Renal pelvis (tissue), 4 donors: ENCODE data around the gene OSM. TPM values are rescaled to one million over a fixed set of nuclear protein-coding genes. Genes with fewer than 3 reads are reported as not detected.

Experiments used
- DNase-seq: peaks from one replicate; pipeline ENCODE4 v3.0.0-alpha.2; 2013
- polyA plus RNA-seq, 3 donors: library from polyadenylated mRNA; unstranded; fragments of 120-200 nt; gene quantifications; one replicate each; pipeline ENCODE4 v1.2.1, GENCODE V29; 2013; ENCODE audit not compliant: insufficient read length in 3 of 3

Gene OSM
- polyA plus RNA-seq, 3 donors, result 0.04 TPM; not detected in 2

- no peak for DNase-seq
Measured at GRCh38 chr22:30286331-30286730, 19.7 kb upstream of the OSM start.

- no peak for DNase-seq
Measured at GRCh38 chr22:30285846-30286200, 19.2 kb upstream of the OSM start.

GRCh38 chr22:30285176-30285845 lies 18.7 kb upstream of the OSM start:
- DNase-seq, result no peak

DNA sequence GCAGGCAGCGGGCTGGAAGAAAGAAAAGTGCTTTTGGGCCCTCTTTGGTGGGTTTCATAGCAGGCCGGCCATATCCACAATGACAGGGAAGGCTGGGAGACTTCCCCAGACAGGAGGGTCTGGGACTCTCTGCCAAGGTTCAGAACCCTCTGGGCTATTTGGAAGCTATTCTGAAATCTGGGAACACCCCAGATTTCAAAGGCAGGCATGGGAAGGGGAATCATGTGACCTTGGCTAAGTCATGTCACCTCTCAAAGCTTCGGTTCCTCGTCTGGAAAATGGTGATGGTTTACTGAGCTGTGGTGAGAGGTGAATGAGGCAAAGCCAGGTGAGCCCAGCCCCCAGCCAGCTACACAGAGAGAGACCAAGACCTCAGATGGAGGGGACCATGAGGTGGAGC lies 18.0 kb upstream of the OSM start:
- no peak for DNase-seq

DNA sequence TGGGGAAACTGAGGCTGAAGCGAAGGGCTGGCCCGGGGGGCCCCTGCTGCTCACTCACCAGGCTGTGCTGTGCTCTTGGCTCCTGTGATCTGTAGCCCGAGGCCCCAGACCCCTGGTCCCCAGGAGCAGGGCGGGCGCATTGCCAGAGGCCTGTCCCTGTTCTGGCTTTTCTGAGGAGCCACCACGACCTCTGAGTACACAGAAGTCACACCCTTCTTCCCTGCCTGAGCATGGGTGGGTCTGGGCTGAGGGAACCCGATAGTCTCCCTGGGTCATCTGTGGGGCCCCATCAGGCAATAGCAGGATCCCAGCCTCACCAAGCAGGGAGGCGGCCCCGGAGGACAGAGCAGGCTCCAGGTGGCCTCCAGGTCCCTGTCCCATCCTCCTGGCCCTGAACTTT lies 17.5 kb upstream of the OSM start:
- no peak for DNase-seq

- no peak for DNase-seq
Measured at GRCh38 chr22:30283342-30283741, 16.7 kb upstream of the OSM start.

DNA sequence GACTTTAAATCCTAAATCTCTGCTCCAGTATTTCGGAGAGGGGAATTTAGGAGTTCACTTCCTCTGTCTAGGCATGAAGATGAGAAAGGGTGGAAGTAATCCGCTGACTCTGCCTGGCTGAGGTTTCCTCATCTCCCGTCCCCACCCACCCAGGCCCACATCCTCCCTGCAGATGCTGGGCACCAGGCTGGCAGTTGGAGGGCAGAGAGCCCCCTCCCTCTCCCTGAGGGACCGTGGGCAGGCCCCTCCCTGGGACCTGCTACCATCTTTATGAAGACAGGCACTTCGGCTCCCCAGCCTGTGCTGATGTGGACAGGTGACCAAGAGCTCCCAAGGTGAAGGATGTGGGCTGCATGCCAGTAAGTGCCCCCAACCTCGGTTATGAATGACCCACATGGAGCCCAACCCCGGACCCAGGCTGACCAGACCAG lies 16.0 kb upstream of the OSM start:
- DNase-seq, result no peak

DNA sequence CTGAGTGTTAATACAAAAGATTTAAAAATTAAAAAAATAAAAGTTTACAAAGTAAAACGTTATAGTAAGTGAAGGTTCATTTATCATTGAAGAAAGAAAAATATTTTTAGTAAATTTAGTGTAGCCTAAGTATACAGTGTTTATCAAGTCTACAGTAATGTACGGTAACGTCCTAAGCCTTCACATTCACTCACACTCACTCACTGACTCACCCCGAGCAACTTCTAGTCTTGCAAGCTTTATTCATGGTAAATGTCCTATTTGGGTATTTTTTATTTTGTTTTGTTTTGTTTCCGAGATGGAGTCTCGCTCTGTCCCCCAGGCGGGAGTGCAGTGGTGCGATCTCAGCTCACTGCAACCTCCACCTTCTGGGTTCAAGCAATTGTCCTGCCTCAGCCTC lies 13.9 kb upstream of the OSM start:
- no peak for DNase-seq

DNA sequence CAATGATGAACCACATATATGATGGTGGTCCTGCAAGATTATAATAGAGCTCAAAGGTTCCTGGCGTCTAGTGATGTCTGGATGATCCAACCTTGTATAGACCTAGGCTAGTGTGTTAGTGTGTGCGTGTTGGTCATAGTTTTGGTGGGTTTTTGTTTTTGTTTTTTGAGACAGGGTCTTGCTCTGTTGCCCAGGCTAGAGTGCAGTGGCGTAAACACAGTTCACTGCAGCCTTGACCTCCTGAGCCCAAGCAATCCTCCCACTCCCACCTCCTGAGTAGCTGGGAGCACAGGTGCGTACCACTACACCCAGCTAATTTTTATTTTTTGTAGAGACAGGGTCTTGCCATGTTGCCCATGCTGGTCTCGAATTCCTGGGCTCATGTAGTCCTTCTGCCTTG lies 13.3 kb upstream of the OSM start:
- DNase-seq, result no peak

DNA sequence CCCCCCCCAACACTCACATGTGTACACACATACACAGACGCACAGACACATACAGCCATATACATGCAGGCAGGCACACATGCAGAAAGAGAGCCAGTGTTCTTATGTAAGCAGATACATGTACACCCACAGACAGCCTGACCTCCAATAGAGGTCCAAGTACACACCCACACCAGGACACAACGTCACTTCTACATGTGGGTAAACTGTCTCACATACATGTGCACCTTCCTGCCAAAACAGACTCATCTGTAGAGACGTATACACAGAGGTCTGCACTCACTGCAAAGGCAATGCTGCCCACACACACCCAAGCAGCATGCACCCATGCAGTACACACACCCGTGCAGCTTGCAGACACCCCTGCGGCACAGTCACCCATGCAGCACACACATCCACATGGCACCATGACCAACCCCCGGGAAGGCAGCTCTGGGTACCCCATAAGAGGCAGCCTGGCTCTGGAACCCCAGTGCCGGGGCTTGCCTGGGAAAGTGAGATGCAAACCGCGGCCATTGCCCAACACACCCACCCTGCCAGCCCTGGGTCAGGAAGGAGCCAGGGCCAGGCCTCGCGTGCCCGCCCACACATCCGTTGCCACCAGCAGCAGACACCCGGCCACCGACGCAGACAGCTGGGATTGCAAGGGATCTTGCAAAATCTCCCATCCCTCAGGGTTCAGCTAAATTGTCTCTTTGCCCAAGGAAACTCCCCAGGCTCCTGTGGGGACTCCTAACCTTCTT lies 12.6 kb upstream of the OSM start:
- no peak for DNase-seq

GRCh38 chr22:30277547-30278344 lies 11.1 kb upstream of the OSM start:
- no peak for DNase-seq

DNA sequence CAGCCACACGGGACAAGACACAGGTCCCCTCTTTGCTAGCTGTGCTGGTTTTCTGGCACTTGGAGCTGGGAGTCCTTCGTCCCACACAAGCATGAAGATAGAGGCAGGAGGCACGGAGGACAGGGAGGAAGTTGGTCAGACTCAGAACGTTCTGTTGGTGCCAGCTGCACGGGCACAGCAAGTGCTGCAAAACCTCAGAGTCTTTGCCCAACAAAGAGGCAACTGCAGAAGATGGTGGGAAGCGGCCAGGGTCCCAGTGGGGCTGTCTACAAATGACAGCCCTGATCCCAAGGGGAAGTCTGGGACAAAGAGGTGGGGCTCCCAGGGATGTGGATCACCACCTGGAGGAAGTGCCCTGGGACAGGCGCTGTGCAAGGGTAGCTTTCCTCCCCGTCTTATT lies 9.4 kb upstream of the OSM start:
- no peak for DNase-seq

DNA sequence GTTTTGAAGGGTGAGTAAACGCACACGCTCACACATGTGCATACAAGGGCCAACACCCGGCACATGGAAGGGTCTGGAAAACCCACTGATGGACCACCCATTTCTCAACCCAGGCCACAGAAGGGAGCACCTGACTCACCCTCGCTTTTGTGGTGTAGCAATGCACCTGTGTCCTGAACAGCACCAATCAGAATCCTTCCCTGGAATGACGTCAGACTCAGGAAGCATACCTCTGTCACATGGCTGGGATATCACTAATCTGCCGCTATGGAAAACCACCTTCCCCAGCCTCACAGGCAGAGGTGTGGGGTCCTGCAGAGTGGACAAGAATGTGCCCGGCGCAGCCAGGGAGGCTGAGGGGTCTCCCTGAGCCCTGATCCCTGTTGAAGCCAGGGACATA lies 9.0 kb upstream of the OSM start:
- DNase-seq, result no peak

DNA sequence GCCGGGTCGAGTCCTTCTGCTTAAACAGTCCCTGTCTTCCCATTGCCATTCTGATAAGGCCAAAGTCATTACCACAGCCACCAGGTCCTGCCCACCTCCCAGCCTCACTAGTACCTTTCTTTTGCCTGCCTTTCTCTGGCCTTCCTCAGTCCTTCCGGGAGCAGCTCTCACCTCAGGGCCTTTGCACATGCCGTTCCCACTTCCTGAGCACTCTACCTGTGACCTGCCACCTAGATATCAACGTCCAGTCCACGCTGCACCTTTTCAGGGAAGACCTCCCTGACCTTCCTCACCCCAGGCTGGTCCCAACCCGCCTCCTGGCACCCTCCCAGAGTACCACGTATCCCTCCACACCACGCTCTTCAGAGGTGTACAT lies 7.8 kb upstream of the OSM start:
- no peak for DNase-seq

- DNase-seq, result no peak
Measured at GRCh38 chr22:30273711-30274436, 7.2 kb upstream of the OSM start.

GRCh38 chr22:30272781-30273601 lies 6.3 kb upstream of the OSM start:
- DNase-seq, result no peak

DNA sequence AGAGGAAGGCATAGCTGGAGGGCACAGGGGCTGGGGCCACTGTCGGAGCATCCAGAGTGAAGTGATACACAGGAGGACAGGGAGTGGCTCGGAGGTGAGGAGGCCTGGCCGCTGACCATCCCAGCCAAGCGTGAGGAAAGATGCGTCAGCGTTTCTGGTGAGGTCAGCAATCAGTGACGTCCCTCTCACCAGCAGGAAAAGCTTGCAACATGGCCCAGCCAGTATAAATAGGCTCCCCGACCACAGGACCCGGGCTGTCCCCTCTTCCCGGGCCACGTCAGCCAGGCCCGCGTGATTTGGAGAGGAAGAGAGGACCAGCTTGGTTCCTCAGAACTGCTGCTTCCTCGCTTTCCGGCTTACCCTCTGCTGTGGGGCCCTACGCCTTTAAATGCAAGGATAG lies 4.2 kb upstream of the OSM start:
- DNase-seq, result no peak

DNA sequence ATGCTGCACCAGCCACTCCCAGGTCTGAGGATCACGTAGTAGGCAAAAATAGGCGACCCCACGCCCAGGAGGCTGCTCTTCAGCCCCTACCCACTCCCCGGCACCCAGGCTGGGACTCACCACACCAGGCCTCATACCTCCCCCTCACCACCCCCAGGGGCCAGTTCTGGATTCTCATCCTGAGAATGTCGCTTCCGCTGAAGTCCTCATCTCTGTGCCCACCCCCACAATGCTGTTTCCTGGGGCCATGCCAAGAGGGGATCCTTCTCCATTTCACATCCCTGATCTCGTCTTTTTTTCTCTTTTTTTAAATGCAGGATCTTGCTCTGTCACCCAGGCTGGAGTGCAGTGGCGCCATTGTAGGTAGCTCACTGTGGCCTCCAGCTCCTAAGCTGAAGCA lies 1.7 kb upstream of the OSM start:
- DNase-seq, result no peak

DNA sequence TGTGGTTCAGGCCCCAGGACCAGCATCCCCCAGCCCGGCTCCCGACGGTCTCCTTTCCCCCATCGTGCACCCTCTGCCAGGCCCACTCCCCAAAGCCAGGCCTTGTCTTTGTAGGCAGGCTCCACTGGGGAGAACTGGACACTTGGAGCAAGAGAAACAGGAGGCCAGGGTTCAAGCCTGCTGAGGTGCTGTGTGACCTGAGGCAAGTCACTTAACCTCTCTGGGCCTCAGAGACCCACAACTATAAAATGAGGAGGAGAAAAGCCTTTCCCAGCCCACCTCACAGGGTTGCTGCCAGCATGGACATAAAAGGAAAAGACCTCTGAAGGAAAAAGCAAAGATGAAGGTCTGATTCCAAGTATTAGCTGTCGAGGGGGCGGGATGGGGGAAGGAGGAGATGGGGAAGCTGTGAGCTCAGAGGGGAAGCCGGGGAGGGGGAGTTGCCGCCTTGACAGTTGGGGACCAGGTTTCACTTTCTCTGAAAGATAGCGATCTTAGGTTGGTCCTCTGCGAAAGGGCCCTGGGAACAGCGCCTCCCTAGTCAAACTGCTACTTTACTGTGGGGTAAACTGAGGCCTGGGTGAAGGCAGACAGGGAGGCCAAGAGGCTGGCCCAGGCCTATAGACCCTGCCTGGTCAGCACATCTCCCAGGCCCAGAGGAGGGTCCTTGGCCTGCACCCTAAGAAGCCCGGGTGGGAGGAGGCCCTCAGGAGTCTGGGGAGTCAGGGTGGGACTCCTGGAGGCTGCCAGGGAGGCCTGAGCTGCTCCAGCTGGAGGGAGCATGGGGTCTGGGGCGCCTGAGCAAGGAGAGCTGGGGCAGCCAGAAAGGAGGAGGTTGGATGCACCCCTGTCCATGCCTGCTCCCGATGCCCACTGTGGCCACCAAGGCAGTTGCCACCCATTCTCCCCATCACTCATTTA lies 991 bp upstream of the OSM start:
- no peak for DNase-seq

DNA sequence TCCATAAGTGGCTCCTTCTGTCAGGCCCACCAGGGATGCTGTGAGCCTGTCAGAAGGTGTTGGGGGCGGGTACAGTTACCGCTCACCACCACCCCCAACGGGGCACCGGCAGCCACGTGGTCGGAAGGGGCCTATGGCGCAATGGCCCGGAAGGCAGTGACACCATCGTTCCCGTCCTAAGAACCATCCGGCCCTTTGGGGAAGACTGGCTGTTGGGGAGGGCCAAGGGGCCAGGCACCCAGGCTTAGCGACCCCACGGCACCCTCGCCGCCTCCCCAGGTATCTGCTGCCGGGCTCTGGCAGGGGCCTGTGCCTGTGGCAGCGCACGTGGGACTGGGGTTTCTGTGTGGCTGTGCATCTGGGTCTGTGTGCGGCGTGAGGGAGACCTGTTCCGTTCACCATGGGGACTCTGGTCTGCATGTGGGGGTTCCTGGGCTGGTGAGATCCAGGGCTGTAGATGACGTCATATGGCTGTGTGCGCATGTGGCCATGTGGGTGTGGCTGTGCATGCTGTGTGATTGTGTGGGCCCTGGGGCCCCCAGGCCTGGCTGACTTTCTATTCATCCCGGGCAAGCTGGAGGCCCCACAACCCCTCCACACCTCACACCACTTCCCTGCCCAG lies 717 bp downstream of the OSM start:
- no peak for DNase-seq
